HCT116 (cell line): ENCODE measurements around the gene DMD.

Experiments used
- CTCF ChIP-seq, 3 experiments: fragments of 200-600 bp in 1 of 3; sonication (generic) in 1 of 3; IDR thresholded peaks in 2 of 3; conservative IDR thresholded peaks in 1 of 3; 2 replicates each; pipeline ENCODE4 v1.5.1; 2012 to 2017; ENCODE audit warnings: low read depth in 2 of 3, low read length in 2 of 3, antibody characterized with exemption in 1 of 3, borderline replicate concordance in 1 of 3, control low read depth in 1 of 3, mild to moderate bottlenecking in 1 of 3, mixed read lengths in 1 of 3, mixed run types in 1 of 3, moderate library complexity in 1 of 3; ENCODE audit not compliant: insufficient read depth in 1 of 3
- EGR1 ChIP-seq: IDR thresholded peaks from 2 replicates; pipeline ENCODE4 v1.6.1; 2012; ENCODE audit warnings: low read depth
- EZH2 ChIP-seq: fragments of 200-600 bp; sonication (generic); IDR thresholded peaks from 2 replicates; pipeline ENCODE4 v1.6.1; 2017; ENCODE audit warnings: antibody characterized with exemption, mixed run types
- FOSL1 ChIP-seq: IDR thresholded peaks from 2 replicates; pipeline ENCODE4 v1.6.1; 2012; ENCODE audit warnings: low read depth
- MAX ChIP-seq: IDR thresholded peaks from 2 replicates; pipeline ENCODE4 v1.6.1; 2012
- POLR2A ChIP-seq: IDR thresholded peaks from 2 replicates; pipeline ENCODE4 v1.7.0; 2011; ENCODE audit warnings: borderline replicate concordance; ENCODE audit not compliant: insufficient read depth, insufficient read length; ENCODE audit errors: extremely low read depth
- POLR2AphosphoS5 ChIP-seq: IDR thresholded peaks from 2 replicates; pipeline ENCODE4 v1.6.1; 2011; ENCODE audit warnings: mild to moderate bottlenecking, low read depth, low read length, moderate library complexity
- SRF ChIP-seq: IDR thresholded peaks from 2 replicates; pipeline ENCODE4 v1.6.1; 2012; ENCODE audit warnings: low read depth
- ZNF274 ChIP-seq: fragments of 200-500 bp; sonication (Bioruptor generic); IDR thresholded peaks from 2 replicates; pipeline ENCODE4 v1.6.1; 2014; ENCODE audit warnings: mild to moderate bottlenecking, low read depth, low read length, inconsistent platforms
- TF ChIP-seq, protein P1 (sequence below): IDR thresholded peaks from 2 replicates; pipeline ENCODE4 v1.6.1; 2011; ENCODE audit warnings: mild to moderate bottlenecking, low read length, moderate library complexity; ENCODE audit not compliant: insufficient replicate concordance; ENCODE audit errors: extremely low read depth

GRCh38 chrX:32116047-32116446, 1095.3 kb downstream of the DMD start:
- TF ChIP-seq ZNF274 (no peak), FOSL1 (no peak), EZH2 (no peak), POLR2A (no peak), CTCF (IDR thresholded peaks at IDR 0.05 in 2 of 3, conservative IDR thresholded peaks at IDR 0.05 in 1 of 3; ENCODE audit: borderline replicate concordance in 1 of 3, insufficient read depth in 1 of 3, low read depth in 2 of 3, low read length in 2 of 3) (no peak), MAX (no peak), SRF (no peak), POLR2AphosphoS5 (no peak), EGR1 (no peak)
- TF ChIP-seq, protein P1, sequence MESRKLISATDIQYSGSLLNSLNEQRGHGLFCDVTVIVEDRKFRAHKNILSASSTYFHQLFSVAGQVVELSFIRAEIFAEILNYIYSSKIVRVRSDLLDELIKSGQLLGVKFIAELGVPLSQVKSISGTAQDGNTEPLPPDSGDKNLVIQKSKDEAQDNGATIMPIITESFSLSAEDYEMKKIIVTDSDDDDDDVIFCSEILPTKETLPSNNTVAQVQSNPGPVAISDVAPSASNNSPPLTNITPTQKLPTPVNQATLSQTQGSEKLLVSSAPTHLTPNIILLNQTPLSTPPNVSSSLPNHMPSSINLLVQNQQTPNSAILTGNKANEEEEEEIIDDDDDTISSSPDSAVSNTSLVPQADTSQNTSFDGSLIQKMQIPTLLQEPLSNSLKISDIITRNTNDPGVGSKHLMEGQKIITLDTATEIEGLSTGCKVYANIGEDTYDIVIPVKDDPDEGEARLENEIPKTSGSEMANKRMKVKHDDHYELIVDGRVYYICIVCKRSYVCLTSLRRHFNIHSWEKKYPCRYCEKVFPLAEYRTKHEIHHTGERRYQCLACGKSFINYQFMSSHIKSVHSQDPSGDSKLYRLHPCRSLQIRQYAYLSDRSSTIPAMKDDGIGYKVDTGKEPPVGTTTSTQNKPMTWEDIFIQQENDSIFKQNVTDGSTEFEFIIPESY: no peak
